Activated T-helper 9 cell treated with anti-CD3 and anti-CD28 coated beads, Interleukin-2, amount 50 U/mL, for 16 hours (primary cell): ENCODE results near the gene CFAP45.
A peak's percentile ranks its signal among the peaks of the same experiment; 100 is the strongest.

Source experiments
- DNase-seq: peaks from one replicate; pipeline ENCODE4 v3.0.0-alpha.2; 2020; ENCODE audit warnings: low read depth

CFAP45 gene

DNA sequence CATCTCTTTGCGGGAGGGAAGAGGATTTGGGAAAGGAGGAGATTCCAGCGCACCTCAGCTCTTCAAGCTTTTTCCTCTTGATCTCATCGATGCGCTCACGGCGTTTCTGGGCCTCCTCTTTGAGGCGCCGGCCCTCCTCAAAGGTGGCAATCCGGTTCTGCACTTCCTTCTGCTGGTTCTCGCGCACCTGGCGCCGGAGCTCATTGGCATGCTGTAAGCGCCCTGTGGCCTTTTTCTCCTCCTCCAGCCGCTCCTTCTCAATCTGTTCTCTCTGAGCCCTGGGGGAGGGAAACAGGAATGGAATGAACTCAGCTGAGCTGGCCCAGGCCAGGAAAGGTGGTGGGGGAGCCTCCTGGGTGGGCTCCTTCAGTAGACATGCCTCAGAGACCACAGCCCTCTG is 27.1 kb downstream of the CFAP45 start:
- no peak for DNase-seq

GRCh38 chr1:159870704-159871103 is 29.3 kb downstream of the CFAP45 start:
- no peak for DNase-seq

- DNase-seq: no peak
These were observed 30.4 kb downstream of the CFAP45 start for GRCh38 chr1:159869607-159870006.

DNA sequence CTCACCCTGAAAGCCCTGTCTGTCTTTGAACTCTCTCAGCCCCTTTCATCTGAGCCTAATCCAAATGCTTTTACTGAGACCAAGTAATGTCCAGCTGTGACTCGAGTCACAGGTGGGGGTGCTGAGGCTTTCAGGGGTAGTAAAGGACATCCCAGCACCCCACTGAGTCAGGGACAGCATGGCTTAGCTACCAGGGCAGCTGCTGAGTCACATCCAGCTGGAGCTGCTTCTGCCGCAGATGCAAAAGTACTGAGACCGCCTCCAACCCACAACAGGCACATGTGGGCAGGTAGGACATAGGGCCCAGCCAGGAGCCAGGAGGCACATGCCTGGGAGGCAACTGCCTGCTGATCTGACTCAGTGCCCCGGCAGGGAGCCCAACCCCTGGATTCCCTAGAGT is 30.8 kb downstream of the CFAP45 start:
- no peak for DNase-seq

GRCh38 chr1:159868766-159869165 is 31.2 kb downstream of the CFAP45 start:
- DNase-seq: no peak

DNA sequence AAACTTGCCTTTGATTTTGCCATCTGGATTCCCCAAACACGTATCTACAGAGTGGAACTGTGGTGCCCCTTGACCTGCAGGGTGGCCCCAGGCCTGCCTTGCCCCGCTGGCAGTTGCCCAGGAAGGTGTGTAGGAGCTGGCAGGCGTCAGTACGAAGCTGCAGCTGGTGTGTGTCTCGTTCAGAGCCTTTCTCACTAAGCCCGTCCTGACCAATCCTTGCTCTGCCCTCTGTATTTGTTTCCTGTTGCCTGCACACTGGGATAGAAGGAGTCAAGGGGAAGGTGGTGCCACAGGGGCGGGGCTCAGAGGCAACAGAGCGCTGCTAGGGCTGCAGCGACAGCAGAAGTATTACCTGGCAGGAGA is 32.3 kb downstream of the CFAP45 start:
- DNase-seq: no peak

DNA sequence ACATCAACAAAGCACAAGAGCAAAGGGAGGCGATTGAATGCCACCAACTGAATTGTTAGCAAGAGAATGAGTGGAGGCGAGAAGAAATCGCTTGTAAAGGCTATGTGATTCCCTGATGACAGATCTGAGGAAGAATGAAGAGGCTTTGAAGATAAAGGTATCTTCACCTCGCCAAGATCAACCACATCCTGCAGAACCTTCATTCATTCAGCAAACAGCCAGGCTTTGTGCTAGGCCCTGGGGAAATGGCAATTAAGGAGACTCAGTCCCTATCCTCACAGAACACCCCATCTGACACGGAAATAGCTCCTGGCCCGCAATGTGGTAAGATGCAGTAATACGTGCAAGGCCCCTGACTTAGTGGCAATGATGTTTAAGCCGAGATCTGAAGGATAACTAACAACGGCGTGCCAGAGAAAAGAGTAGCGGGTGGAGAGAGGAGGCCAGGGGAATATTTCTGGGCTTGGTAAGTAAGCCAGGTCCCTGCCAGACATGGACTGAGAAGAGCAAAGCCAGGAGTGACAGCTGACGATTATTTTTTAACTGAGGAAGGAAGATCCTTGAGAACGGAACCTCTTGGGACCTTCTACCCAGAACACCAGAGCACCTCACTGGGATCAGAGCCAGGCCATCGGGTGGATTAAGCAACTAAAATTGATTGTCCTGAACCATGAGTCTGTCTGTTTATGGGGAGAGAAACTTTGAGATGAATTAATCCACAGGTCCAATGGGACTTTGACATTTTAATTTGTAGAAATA is 32.9 kb downstream of the CFAP45 start:
- DNase-seq: no peak

- DNase-seq: no peak
These were observed 33.9 kb downstream of the CFAP45 start for GRCh38 chr1:159866066-159866465.

DNA sequence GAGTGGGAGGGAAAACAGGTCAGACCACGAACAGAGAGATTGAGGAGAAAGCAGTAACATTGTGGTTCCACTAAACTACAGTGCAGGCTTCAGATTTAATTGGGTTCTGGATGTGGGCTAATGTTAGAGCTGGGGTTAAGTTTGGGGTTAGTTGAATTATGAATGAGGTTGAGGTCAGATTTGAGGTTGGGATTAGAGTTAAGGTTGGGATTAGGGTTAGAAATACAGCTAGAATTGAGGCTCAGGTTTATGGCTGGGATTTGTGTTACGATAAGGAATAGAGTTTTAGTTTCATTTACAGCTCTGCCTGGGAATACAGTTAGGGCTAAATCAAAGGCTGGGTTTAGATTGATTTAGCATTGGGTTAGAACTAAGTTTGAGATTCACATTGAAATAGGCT is 35.7 kb downstream of the CFAP45 start:
- DNase-seq: no peak

DNA sequence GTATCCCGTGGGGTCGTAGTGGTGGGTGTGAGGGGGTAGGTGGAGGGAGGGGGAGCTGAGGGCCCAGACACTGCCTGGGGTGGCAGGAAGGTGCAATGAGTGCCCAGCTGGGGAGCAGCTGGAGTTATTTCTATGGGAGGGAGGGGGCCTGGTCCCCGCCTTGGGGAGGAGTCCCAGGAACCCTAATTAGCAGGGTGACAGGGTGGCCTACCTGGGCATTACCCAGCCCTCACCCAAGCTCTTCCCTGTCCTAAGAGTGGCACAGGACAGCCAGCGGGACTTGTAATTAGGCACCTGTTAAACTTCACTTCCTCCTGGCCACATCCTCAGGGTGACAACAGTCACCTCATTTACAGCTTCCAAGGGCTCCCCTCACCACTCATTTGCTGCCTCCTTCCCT is 37.4 kb downstream of the CFAP45 start, which contains the start of gene VSIG8:
Gene VSIG8 (minus strand): TSS at position 101 of the 400 bp plus-strand sequence. CDS start 136 bp downstream, outside the sequence.
- no peak for DNase-seq

- no peak for DNase-seq
These were observed 37.9 kb downstream of the CFAP45 start for GRCh38 chr1:159862031-159862430.

DNA sequence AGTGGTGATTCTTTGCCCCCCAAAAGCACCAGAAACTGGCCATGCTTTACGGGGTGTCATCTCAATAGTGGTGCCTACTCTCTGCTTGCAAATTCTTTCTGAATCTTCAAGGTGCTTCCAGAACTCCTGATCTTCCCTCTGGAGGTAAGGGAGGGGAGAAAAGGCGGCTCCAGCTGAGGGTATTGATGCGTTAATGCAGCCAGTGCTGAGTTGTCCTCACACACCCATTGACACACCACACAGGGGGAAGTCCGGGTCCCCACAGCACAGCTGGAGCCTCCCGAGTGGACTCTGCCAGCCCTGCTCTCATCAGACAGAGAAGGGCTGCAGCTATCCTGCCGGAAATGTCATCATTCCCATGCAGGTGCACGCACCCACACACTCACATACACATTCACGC is 38.7 kb downstream of the CFAP45 start:
- no peak for DNase-seq

GRCh38 chr1:159860456-159860855 is 39.5 kb downstream of the CFAP45 start:
- no peak for DNase-seq

DNA sequence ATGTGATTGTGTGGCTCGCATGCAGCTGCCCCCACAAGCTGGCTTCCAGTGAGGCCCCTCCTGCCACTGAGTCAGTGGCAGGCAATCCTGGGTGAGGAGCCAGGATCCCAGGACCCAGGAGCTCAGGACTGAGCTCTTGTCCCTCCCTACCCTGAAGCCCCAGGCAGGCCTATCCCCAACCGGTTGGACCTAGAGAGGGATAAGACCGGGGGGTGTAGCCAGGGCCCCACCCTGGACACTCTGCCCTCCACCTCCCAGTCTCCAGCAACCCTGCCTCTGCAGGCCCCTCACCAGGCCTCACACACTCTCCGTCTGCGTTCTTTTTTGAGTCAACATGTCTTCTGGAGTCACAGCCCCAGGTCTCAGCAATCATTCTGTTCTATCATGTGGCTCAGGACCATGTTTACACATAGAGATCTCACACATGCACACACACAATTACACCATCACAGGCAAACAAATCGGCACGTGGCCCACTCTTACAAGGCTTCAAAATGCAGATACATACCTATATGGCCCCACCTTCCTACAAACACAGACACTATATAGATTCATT is 40.1 kb downstream of the CFAP45 start:
- DNase-seq: no peak

GRCh38 chr1:159857889-159858288 is 42.1 kb downstream of the CFAP45 start:
- DNase-seq: no peak

DNA sequence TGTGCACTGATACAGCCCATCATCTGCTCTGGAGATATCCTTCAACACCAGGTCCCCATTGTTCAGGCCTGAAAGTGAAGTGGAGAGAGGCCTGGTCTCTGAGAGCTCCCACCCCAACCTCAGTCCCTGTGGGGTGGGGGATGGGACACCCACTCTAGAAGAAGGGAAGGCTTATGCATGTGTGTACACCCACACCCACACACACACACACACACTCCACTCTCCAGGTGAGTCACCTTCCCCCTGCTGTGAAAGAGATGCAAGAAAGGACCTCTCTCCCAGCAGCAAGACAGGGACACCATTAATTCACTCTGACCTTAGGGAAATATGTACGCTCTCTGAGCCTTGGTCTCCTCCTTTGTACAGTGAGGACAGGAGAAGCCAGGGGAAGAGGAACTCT is 43.4 kb downstream of the CFAP45 start:
- DNase-seq: no peak

GRCh38 chr1:159855709-159856108 is 44.3 kb downstream of the CFAP45 start:
- DNase-seq: no peak

DNA sequence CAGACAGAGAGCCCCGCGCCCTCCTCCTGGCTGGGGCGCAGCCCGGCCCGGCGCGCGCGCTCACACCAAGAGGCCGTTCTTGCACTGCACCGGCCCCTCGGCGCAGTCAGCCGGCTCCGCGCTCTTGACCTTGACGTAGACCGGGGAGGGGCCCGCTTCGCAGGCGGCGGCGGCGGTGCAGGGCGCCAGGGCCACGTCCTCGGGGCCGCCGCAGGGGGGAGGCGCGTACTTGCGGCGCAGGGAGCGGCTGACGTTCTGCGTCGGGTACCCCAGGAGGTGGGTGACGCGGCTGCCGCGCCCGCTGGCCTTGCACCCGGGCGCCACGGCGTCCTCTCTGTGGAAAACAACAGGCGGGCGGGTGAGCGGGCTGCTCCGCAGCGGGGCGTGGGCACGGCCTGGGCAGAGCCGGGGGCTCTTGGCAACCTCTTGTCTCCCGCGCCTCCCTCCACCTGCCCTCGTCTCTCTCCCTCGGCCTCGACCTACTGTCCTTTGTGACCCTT is 45.2 kb downstream of the CFAP45 start:
- DNase-seq: peak; percentile 57

GRCh38 chr1:159854116-159854692 is 45.8 kb downstream of the CFAP45 start:
- DNase-seq: no peak

GRCh38 chr1:159853417-159854115 is 46.4 kb downstream of the CFAP45 start:
- no peak for DNase-seq

- DNase-seq: no peak
These were observed 48.6 kb downstream of the CFAP45 start for GRCh38 chr1:159851407-159851806.

DNA sequence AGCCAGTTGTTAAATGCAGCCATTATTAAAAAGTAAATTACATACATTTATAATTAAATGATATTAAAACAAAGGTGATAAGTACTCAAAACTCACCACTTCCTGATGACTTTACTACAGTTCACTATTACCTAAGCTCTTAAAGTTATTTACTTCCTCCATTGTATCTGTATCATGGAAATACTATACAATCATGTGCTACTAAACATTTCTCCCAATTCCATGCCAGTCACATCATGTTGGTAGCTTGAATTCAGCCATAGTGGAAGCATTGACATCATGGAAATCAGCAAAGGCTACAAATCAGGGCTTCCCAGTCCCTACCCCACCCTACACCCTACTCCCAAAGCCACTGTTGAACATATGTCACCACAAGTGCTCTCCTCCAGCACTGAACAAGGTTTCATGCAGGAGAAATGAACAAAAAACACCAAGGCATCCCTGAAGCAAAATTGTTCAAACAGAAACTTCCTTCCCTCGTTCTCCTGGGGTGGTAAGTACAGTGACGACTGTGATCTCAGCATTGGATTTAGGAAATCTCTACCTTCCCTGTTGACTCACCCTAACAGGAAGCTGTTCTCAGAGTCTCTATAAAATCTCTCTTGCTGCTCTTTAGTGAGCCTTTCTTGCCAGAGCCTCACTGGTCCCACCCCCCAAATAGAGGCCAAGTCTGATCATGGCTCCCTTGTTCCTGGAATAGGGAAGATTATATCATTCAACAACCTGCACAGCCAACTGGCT is 50.2 kb downstream of the CFAP45 start:
- no peak for DNase-seq
